Vagina (tissue), 2 donors: ENCODE measurements around the gene PLEKHJ1. TPM values are rescaled to one million over a fixed set of nuclear protein-coding genes. Genes with fewer than 3 reads are reported as not detected.
A peak's percentile ranks its signal among the peaks of the same experiment; 100 is the strongest.

Source experiments
- DNase-seq, 2 donors: peaks; one replicate each; pipeline ENCODE4 v3.0.0-alpha.2; 2017; ENCODE audit errors: extremely low spot score in 2 of 2
- H3K27ac ChIP-seq: fragments of 200-600 bp; sonication (generic); one replicate; pipeline ENCODE4 v1.5.1; 2019
- H3K27me3 ChIP-seq: fragments of 200-600 bp; sonication (generic); one replicate; pipeline ENCODE4 v1.5.1; 2019
- H3K36me3 ChIP-seq, 2 donors: fragments of 200-600 bp; sonication (generic); one replicate each; pipeline ENCODE4 v1.5.1; 2017 to 2019
- H3K4me1 ChIP-seq: fragments of 200-600 bp; sonication (generic); one replicate; pipeline ENCODE4 v1.5.1; 2019
- H3K4me3 ChIP-seq, 2 donors: fragments of 200-600 bp; sonication (generic); 1 replicate in 1 of 2; 2 replicates in 1 of 2; pipeline ENCODE4 v1.5.1; 2016 to 2019
- H3K9me3 ChIP-seq: fragments of 200-600 bp; sonication (generic); one replicate; pipeline ENCODE4 v1.5.1; 2019
- CTCF ChIP-seq, 3 experiments: fragments of 450-650 bp in 2 of 3; fragments of 200-600 bp in 1 of 3; sonication (generic) in 1 of 3; IDR thresholded peaks; one replicate each; pipeline ENCODE4 v1.5.1; 2017 to 2019; ENCODE audit warnings: antibody characterized with exemption in 3 of 3, mild to moderate bottlenecking in 2 of 3, moderate library complexity in 2 of 3
- POLR2A ChIP-seq, 2 donors: fragments of 450-650 bp; IDR thresholded peaks; one replicate each; pipeline ENCODE4 v1.6.1; 2017; ENCODE audit warnings: antibody characterized with exemption in 2 of 2, mild to moderate bottlenecking in 2 of 2, moderate library complexity in 2 of 2
- POLR2AphosphoS5 ChIP-seq, 2 donors: sonication (generic); formaldehyde crosslinking; IDR thresholded peaks; one replicate each; pipeline ENCODE4 v1.9.0; 2017; ENCODE audit warnings: antibody characterized with exemption in 2 of 2, mild to moderate bottlenecking in 2 of 2, low read depth in 1 of 2; ENCODE audit not compliant: insufficient read depth in 1 of 2
- intact Hi-C: fragments of 100-400 bp; cut with DNase I; formaldehyde crosslinking; loops from one replicate; pipeline ENCODE4 v1.15.1; 2023
- total RNA-seq: library from RNA; depleted of rRNA; stranded (reverse); fragments of >200 nt; gene quantifications from one replicate; pipeline ENCODE4 v1.2.3, GENCODE V29; 2016

Gene PLEKHJ1
- total RNA-seq, 1 donor from 2014 or later: 30.7 TPM

DNA sequence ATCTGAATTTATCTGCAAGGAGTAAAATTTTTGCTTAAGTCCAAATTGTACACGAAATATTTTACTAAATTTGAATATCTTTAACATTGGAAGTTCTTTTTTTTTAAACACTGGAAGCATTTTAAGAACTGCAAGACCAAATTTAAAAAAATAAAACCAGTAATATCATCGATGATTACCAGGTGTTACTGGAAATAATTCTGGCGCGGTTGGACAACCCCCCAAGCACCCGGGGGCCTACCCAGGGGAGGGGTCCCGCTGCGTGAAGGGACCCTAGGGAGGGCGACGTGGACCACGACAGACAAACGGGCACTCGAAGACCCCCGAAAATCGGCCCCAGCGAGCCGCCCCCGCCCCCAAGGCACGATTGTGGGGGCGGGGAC, 32.7 kb upstream of the PLEKHJ1 start:
- H3K4me3 ChIP-seq: peak overlapping the region; percentile 99 to 100
- TF ChIP-seq POLR2A (IDR thresholded peaks at IDR 0.05): no peak
- TF ChIP-seq CTCF (IDR thresholded peaks at IDR 0.05): no peak
- TF ChIP-seq POLR2AphosphoS5 (IDR thresholded peaks at IDR 0.05; ENCODE audit: insufficient read depth in 1 of 2, low read depth in 1 of 2): no peak
- no peaks in the 10 kb centered on the region for H3K27me3 ChIP-seq
- peaks cover 41% of the 10 kb centered on the region for H3K4me1 ChIP-seq
- intact Hi-C loops: no loop called here
- H3K36me3 ChIP-seq: peaks cover 0 to 22% of the 10 kb centered on the region in 2 donors
- no peaks in the 10 kb centered on the region for H3K9me3 ChIP-seq
- DNase-seq: no peak
- H3K27ac ChIP-seq: peak overlapping the region; percentile 99

DNA sequence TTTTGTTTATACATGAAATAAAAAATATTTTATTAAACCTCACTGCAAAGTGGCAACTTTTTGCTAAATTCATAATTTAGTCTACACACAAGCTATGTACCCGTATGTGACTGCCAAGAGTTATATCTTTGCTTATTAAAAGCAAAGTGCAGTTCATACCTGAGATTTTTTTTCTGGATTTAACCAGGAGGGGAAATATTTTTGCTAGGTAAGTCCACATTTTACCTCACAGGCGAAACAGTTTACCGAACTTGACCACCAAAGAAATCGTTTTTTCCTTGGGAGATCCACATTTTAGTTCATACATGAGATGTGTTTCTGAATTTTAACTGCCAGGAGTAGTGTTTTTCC, 32.3 kb upstream of the PLEKHJ1 start:
- Histone ChIP-seq H3K27me3 (no peaks in the 10 kb centered on the region), H3K9me3 (no peaks in the 10 kb centered on the region), H3K4me1 (peaks cover 37% of the 10 kb centered on the region), H3K4me3 (peak overlapping the region in 1 of 2 donors; percentile 99), H3K36me3 (peaks cover 0 to 21% of the 10 kb centered on the region in 2 donors), H3K27ac (no peak overlapping the region)
- DNase-seq: no peak
- intact Hi-C loops: no loop called here
- TF ChIP-seq POLR2AphosphoS5 (IDR thresholded peaks at IDR 0.05; ENCODE audit: insufficient read depth in 1 of 2, low read depth in 1 of 2) (no peak), POLR2A (IDR thresholded peaks at IDR 0.05) (no peak), CTCF (IDR thresholded peaks at IDR 0.05) (no peak)

DNA sequence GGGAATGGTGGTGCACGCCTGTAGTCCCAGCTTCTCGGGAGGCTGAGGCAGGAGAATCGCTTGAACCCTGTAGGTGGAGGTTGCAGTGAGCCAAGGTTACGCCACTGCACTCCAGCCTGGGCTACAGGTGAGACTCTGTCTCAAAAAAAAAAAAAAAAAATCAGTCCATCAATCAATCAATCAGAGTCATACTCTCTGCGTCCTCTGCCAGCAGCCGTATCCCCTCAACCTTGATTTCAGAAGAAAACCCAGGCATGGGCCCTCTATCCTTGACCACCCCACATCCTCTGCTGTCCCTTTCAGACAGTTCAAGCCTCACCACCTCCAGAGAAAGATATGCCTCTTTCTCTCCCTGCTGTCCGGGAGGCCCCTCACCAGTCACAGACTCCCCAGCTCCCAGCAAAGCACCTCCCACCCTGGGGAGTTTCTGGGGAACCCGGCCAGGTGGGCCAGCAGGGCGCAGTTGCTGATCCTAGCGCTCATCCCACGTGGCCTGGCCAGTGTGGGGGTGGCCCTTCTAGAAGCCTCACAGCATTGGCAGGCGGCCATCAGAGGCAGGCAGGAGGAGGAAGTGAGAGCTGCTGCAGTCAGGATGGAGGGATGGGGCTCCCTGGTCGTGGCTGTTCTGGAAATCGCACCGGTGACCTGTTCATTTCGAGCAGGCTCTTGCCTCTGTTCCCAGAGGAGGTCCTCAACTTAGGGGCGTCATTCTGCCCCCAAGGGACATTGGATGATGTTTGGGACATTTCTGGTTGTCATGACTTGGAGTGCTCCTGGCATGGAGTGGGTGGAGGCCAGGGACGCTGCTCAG, 30.3 kb upstream of the PLEKHJ1 start:
- Histone ChIP-seq H3K4me3 (no peak overlapping the region), H3K9me3 (no peaks in the 10 kb centered on the region), H3K27me3 (no peaks in the 10 kb centered on the region), H3K4me1 (peaks cover 17% of the 10 kb centered on the region), H3K27ac (no peak overlapping the region), H3K36me3 (no peaks in the 10 kb centered on the region)
- TF ChIP-seq CTCF (IDR thresholded peaks at IDR 0.05): no peak
- TF ChIP-seq POLR2AphosphoS5 (IDR thresholded peaks at IDR 0.05; ENCODE audit: insufficient read depth in 1 of 2, low read depth in 1 of 2): no peak
- no peak for TF ChIP-seq POLR2A (IDR thresholded peaks at IDR 0.05)
- no peak for DNase-seq
- intact Hi-C loops: no loop called here

DNA sequence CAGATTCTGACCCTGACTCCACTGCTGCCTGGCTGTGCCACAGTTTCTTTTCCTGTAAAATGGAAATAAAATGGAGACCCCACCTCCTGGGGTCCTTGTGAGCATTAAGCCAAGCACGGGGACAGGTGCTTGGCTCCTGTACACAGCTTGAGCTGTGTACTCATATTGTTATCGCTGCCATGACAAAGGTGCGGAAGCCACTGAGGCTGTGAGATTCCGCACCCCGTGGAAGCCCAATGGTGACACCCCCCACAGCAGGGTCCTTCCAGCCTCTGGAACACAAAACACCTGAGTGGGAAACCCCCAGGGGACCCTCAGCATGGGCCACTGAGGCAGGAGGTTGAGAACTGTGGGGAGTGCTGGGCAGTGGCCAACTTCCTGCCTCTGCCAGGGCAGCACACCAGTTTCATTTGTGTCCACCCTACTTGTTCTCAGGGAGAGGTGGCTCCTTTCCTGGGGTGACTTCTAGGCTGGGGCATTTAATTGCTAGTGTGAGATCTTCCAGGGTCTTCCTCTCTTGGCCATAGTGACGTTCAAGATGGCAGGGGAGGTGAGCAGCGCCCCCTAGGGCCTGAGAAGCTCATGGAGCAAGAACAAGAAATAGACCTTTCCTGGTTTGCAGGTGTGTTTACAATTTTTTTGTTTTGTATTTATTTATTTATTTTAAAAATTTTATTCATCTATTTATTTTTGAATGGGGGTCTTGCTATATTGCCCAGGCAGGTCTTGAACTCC, 25.5 kb upstream of the PLEKHJ1 start:
- intact Hi-C loops: no loop called here
- no peak for TF ChIP-seq POLR2A (IDR thresholded peaks at IDR 0.05)
- peak in 2 of 3 experiments; percentile 3 to 5 for TF ChIP-seq CTCF (IDR thresholded peaks at IDR 0.05)
- TF ChIP-seq POLR2AphosphoS5 (IDR thresholded peaks at IDR 0.05; ENCODE audit: insufficient read depth in 1 of 2, low read depth in 1 of 2): no peak
- H3K27me3 ChIP-seq: no peaks in the 10 kb centered on the region
- H3K27ac ChIP-seq: no peak overlapping the region
- DNase-seq: no peak
- H3K9me3 ChIP-seq: no peaks in the 10 kb centered on the region
- no peak overlapping the region for H3K4me3 ChIP-seq
- peaks cover 9% of the 10 kb centered on the region for H3K4me1 ChIP-seq
- no peaks in the 10 kb centered on the region for H3K36me3 ChIP-seq
